ENCODE measurements around the gene ANAPC15. TPM values are rescaled to one million over a fixed set of nuclear protein-coding genes. Genes with fewer than 3 reads are reported as not detected.
A peak's percentile ranks its signal among the peaks of the same experiment; 100 is the strongest.

ANAPC15 gene
- total and polyA plus RNA-seq, 8 donors, result 13.3 to 79.1 (median 40.1) TPM

DNA sequence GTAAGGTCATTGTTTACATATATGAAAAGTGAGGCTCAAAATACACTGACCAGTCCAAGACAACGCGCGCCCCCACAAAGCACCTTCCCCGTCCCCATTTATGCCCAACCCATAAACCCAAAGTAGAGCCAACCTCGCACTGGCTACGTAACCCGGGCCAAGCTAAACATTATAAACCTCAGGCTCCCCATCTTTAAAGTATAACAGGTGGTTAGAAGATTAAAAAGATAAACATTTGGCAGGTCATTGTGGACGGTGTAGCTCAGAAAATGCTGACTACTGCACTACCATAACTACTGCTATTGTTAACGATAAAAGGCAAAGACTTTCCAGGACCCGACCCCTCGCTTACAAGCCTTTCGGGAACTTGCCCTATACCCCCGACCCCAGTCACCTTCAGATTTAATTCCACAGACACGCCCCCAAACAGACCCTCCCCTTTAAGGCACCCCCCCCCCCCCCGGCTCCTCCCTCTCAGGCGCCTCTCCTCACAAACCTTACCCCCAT, 32.6 kb downstream of the ANAPC15 start:
- WGBS, 5 donors, result 2 to 5% (median 3%) methylated on average over 15 to 16 of the region's 16 CpGs
- H3K9me3 ChIP-seq, result no peaks in the 10 kb centered on the region
- peak; percentile 29 to 61 for DNase-seq

GRCh38 chr11:72078477-72078876, 34.0 kb downstream of the ANAPC15 start:
- Histone ChIP-seq H3K4me3 (peak overlapping the region in 3 of 4 donors; percentile 56 to 76 (median 70)), H3K9me3 (no peaks in the 10 kb centered on the region), H3K27ac (peak overlapping the region in 4 of 5 donors; percentile 82 to 96 (median 94)), H3K4me1 (peaks cover 23 to 63% (median 37%) of the 10 kb centered on the region in 4 donors), H3K27me3 (no peaks in the 10 kb centered on the region), H3K36me3 (peaks cover 0 to 12% (median 3%) of the 10 kb centered on the region in 4 donors)
- intact Hi-C loops (cut with DNase I; ENCODE audit: low total_unique reads), result no loop called here
- no peak for DNase-seq
- WGBS, 5 donors, result 68 to 80% (median 72%) methylated on average over 6 of the region's 6 CpGs
- no peak for TF ChIP-seq POLR2AphosphoS5 (IDR thresholded peaks at IDR 0.05)

More for the DNA sequence above, 32.6 kb downstream of the ANAPC15 start:
- TF ChIP-seq POLR2A (IDR thresholded peaks at IDR 0.05) (no peak), CTCF (IDR thresholded peaks at IDR 0.05) (no peak), POLR2AphosphoS5 (IDR thresholded peaks at IDR 0.05) (no peak), EP300 (IDR thresholded peaks at IDR 0.05) (no peak)
- Histone ChIP-seq H3K4me3 (peak overlapping the region; percentile 56 to 76 (median 69)), H3K4me1 (peaks cover 23 to 57% (median 35%) of the 10 kb centered on the region in 4 donors), H3K27me3 (no peaks in the 10 kb centered on the region), H3K27ac (peak overlapping the region; percentile 82 to 96 (median 93)), H3K36me3 (peaks cover 0 to 12% (median 3%) of the 10 kb centered on the region in 4 donors)
- intact Hi-C loops (cut with DNase I; ENCODE audit: low total_unique reads), result no loop called here

DNA sequence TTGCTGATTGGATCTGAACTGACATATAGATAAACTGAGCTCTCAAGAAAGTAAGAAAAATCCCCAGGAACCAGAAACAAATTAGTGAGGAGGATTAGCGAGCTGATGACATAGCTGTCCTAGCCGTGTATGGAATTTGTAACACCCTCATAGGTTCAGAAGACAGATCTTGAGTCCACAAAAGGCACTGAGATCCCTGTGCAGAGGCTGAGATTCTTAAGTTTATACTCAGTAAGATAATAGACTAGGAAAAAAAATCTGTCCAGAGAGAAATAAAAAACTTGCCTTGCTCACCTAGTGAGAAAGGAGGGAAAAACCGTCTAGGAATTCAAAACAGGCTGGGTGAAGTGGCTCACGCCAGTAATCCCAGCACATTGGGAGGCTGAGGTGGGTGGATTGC, 36.7 kb downstream of the ANAPC15 start:
- 78 to 92% (median 89%) methylated on average over 4 of the region's 4 CpGs for WGBS, 5 donors
- Histone ChIP-seq H3K36me3 (peaks cover 0 to 12% (median 3%) of the 10 kb centered on the region in 4 donors), H3K4me1 (peaks cover 25 to 64% (median 38%) of the 10 kb centered on the region in 4 donors), H3K4me3 (no peak overlapping the region), H3K27ac (peak overlapping the region in 3 of 5 donors; percentile 30 to 41 (median 35)), H3K27me3 (no peaks in the 10 kb centered on the region), H3K9me3 (no peaks in the 10 kb centered on the region)
- intact Hi-C loops (cut with DNase I; ENCODE audit: low total_unique reads), result no loop called here
- no peak for DNase-seq
- no peak for TF ChIP-seq POLR2AphosphoS5 (IDR thresholded peaks at IDR 0.05)
- TF ChIP-seq EP300 (IDR thresholded peaks at IDR 0.05), result no peak
- TF ChIP-seq POLR2A (IDR thresholded peaks at IDR 0.05), result no peak
- no peak for TF ChIP-seq CTCF (IDR thresholded peaks at IDR 0.05)

DNA sequence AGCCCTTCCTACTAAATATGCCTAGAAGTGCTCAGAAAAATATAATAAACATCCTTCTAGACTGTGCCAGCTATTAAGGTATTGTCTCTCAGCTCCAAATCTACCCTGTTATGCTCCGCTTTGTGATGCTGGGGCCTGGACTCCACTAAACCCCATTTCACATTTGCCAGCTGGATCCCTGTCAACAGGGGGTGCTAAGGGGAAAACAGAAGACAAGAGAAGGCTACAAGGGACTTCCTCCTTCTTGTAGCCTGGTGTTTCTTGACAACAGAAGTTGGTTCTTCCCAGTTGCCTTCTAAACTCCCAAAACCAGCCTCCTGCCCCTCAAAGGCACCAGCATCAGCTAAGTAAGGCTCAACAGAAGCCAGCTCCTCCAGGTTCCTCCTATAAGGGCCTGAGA, 37.4 kb downstream of the ANAPC15 start:
- Histone ChIP-seq H3K27ac (peak overlapping the region in 3 of 5 donors; percentile 30 to 41 (median 35)), H3K9me3 (no peaks in the 10 kb centered on the region), H3K27me3 (no peaks in the 10 kb centered on the region), H3K36me3 (peaks cover 0 to 12% (median 3%) of the 10 kb centered on the region in 4 donors), H3K4me3 (no peak overlapping the region), H3K4me1 (peaks cover 32 to 70% (median 44%) of the 10 kb centered on the region in 4 donors)
- intact Hi-C loops (cut with DNase I; ENCODE audit: low total_unique reads), result no loop called here
- 88 to 100% (median 91%) methylated on average over 1 of the region's 1 CpG for WGBS, 5 donors
- DNase-seq, result no peak
- no peak for TF ChIP-seq EP300 (IDR thresholded peaks at IDR 0.05)

DNA sequence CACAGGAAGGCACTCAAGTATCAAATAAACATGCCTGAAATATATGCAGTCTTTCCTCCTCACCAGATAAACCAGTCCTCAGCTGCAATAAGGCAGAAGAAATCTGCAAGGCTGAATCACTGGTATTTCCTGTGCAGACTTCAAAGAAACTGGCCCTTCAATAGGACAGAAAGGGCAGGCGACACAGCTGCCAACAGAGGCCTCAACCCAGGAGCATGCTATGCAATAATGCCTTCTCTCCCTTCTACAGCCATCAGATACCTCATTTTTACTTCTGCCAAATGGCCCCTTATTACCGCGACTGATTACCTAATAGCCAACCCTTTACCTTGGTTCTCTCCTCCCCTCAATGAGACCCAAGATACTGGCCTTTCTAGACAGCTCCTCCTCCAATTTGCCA, 40.1 kb downstream of the ANAPC15 start:
- Histone ChIP-seq H3K9me3 (no peaks in the 10 kb centered on the region), H3K27ac (peak overlapping the region in 2 of 5 donors; percentile 46 to 54), H3K36me3 (peaks cover 0 to 18% (median 7%) of the 10 kb centered on the region in 4 donors), H3K4me1 (peaks cover 31 to 74% (median 50%) of the 10 kb centered on the region in 4 donors), H3K27me3 (no peaks in the 10 kb centered on the region), H3K4me3 (no peak overlapping the region)
- intact Hi-C loops (cut with DNase I; ENCODE audit: low total_unique reads), result no loop called here
- DNase-seq, result peak in 1 of 2 donors; percentile 41
- 56 to 77% (median 71%) methylated on average over 3 of the region's 3 CpGs for WGBS, 5 donors
- no peak for TF ChIP-seq CTCF (IDR thresholded peaks at IDR 0.05)
- TF ChIP-seq EP300 (IDR thresholded peaks at IDR 0.05), result no peak
- TF ChIP-seq POLR2A (IDR thresholded peaks at IDR 0.05), result no peak
- no peak for TF ChIP-seq POLR2AphosphoS5 (IDR thresholded peaks at IDR 0.05)

Measured in stomach (tissue), 9 donors.